Midbrain (tissue), 1 donor: ENCODE results near the gene SSTR1.
"Not testable (repeated sequence)": the region's sequence is repeated elsewhere in the genome, so short reads cannot be mapped to it uniquely, and the experiment has no call there.

ENCODE experiments used
- DNase-seq: peaks from one replicate; lab custom pipeline; 2025; lab: John Stamatoyannopoulos, UW

Gene SSTR1

GRCh38 chr14:38207736-38208617, at the start of gene SSTR1:
SSTR1 (plus strand) TSS chr14:38207904; CDS start chr14:38209390, 1,486 bp downstream.
- DNase-seq, result no peak

DNA sequence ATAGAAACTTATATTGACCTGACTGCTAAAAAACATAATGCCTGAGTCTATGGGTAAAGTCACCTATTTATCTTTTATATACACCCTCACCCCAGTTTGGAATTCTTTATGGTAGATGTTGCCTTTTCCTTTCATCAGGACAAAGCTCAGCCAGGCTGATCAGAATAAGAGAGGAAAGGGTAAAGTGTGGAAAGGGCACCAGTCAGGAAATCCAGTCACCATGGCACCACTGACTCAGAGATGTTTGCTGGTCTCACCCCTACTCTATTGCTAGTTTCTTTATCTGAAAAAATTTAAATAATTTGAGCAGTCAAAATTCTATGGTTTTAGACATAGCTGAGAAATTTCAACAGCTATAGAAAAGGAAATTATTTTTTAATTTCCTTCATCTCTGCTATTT, 49.2 kb upstream of the SSTR1 start:
- DNase-seq, result no peak

DNA sequence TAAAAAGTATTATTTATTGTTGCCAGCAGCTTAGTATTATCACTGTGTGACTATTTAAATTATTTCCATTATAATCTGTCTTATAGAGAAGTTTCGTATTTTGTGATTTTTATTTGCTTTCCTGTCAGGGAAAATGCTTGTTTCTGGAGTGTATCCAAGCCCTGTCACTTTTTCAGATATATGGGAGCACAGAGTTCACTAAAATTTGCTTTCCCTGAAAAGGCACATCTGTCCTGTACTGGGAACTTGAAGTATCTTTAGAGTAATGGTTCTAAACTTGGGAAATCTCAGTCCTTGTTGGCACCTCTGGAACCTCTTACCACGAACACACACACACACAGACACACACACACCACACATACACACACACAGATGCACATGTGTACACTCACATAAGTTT, 39.3 kb upstream of the SSTR1 start:
- no peak for DNase-seq

DNA sequence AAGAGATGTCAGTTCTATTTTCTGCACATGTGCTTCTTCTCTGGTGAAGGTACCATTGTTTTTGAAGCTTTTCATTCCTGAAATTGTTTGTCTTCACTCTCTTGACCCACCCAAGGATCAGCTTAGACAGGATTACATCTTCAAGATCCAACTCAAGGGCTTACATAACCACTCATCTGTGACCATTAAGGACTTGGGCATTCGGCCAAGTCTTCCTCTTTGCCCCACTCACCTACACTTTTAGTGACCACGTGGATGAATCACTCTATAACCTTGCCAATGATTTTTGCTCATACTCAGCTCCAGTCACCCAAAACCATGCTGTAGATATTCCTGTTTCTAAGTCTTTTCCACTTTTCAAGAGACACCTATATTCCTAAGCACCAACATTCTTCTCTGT, 36.5 kb upstream of the SSTR1 start:
- no peak for DNase-seq

- DNase-seq, result no peak
Measured at GRCh38 chr14:38174711-38175110, 33.0 kb upstream of the SSTR1 start.

DNA sequence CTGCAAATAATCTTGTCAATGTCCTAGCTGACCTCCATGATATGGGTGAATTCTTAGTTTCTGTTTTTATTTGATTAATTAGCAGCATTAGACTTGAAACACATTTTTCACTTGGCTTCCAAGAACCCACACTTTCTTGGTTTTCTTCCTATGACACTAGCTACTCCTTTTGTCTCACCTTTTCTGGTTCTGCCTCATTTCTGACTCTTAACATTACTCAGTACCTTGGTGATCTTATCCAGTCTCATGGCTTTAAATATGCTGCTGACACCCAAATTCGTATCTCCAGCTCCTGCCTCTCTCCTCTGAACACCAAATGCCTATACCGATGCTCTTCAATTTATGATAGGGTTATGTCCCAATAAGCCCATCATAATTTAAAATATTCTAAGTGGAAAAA, 32.0 kb upstream of the SSTR1 start:
- no peak for DNase-seq

DNA sequence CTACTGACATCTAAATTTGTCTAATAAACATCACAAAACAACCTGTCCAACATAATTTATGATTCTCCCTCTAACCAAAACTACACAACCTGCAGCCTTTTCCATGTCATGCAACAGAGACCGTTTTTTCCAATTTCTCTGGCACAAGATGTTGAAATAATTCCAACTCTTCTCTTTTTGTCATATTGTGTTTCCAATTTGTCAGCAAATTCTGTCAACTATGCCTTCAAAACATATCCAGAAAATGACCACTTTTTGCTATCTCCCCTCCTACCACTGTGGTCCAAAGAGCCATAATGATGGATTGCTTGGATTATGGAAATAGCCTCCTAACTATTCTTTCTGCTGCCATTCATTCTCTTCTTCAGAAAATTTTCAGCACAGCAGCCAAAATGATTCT, 31.3 kb upstream of the SSTR1 start:
- DNase-seq, result no peak

DNA sequence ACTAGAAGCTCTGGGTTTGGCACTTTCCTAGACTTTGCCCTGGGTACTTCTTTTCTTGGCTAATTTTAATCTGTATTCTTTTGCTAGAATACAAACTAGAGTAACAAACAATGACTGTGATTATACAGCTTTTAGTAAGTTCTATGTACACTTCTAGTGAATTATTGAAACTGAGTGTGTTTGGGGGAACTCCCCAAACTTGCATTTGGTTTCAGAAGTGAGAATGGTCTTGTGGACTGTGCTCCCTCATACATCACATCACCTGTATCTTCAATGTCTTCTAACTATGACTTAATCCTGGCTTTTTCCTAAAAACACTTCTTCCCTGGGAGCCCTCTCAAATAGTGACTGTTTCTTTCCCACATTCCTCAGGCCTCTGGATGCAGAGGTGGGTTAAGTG, 23.6 kb upstream of the SSTR1 start:
- no peak for DNase-seq

- DNase-seq, result no peak
Measured at GRCh38 chr14:38185671-38186070, 22.0 kb upstream of the SSTR1 start.

- no peak for DNase-seq
Measured at GRCh38 chr14:38186216-38186615, 21.5 kb upstream of the SSTR1 start.

DNA sequence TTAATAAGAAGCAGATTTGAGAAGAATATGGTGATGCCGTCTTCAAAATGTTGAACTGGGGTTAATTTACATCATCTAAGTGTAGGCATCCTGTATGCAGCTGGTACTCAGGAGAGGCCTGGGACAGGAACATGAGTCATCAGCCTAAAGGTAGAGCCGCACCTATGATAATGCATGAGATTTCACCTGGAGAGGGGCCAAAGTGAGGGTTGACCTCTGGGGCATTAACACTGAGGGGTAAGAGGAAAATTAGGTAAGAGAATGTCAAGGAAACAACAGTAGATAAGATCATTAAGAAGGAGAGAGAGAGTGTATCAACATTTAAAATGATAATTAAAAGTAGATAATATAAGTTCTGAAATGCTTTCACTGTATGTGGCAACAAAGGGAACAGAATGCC, 20.2 kb upstream of the SSTR1 start:
- no peak for DNase-seq

DNA sequence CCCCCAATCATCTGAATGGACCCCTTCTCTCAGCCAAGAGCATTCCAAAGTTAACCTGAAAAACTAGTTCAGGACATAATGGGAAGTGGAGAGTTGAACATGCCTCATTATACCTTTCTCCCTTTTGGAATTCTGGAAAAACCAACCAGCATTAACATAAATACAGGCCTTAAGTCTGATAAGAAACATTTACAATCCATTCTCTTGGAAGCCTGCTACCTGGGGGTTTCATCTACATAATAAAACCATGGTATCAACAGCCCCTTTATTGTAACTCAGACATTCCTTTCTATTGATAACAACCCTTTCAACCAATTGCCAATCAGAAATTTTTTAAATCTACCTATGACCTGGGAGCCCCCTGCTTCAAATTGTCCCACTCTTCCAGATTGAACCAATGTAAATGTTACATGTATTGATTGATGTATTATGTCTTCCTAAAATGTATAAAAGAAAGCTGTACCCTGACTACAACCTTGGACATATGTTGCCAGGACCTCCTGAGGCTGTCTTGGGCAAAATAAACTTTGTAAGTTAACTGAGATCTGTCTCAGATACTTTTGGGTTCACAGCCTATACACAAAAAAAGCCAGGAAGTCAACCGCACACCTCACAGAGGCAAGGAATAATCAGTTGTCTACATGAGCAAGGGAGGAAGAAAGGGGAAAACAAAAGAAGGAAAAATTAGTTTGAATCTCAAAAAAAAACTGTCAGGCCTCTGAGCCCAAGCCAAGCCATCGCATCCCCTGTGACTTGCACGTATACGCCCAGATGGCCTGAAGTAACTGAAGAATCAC, 17.6 kb upstream of the SSTR1 start:
- no peak for DNase-seq

GRCh38 chr14:38190846-38191245, 16.9 kb upstream of the SSTR1 start:
- DNase-seq, result not testable (repeated sequence)

GRCh38 chr14:38191491-38191890, 16.2 kb upstream of the SSTR1 start:
- not testable (repeated sequence) for DNase-seq

- no peak for DNase-seq
Measured at GRCh38 chr14:38197001-38197783, 10.5 kb upstream of the SSTR1 start.

DNA sequence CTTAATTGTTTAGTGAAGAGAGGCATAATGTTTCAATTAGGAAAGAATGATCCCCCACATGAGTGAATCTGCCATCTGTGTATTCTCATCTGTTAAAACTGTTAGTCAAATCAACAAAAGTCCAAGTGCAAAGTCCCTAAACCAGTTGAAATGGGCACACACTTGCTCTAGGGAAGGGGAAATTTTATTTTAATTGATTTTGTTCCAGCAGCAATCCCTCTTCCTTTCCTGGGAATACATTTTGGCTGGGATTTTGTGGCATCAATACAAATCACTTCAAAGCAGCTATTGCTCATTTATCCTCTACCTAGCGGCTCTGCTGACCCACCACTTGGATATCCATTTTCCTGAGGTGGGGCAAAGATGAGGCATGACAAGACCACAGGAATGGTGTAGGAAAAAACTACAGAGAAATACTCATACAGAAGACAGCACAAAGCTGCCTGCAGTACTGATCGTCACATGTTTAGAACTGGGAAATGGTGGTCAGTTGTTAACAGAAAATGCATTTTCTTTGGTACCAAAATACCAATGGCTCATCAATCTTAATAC, 9.8 kb upstream of the SSTR1 start:
- no peak for DNase-seq

- no peak for DNase-seq
Measured at GRCh38 chr14:38198425-38198824, 9.3 kb upstream of the SSTR1 start.

- no peak for DNase-seq
Measured at GRCh38 chr14:38199076-38199475, 8.6 kb upstream of the SSTR1 start.

GRCh38 chr14:38199739-38200138, 8.0 kb upstream of the SSTR1 start:
- DNase-seq, result no peak

DNA sequence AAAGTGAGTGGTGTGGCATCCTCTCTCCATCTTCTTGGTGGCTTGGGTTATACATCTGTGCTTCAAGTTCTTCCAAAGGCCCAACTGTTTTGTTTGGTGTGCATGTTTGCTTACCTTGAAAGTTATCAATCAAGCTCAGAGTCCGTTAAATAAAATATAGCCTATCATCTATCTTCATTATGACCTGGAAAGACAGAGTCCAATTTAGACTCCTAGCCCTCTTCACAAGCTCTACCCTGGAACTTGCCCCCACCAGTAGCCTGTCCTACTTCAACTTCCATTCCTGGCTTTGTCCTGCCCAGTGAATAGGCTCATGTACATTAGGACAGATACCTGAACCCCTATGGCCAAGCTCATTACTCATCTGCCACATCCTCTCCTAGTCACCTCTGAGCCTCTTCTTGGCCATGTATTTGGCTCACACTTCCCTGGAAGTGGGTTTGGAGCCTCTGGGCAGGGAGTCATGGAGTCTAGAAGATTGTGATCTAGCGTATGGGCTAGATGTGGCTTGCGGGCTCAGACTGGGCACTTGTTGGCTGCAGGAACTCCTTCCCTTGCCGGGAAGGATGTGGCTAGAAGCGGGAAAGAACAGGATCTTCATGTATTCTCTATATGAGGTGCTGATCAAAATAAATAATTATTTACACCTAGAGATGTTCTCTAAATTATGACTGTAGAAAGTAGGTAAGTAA, 6.4 kb upstream of the SSTR1 start:
- no peak for DNase-seq

DNA sequence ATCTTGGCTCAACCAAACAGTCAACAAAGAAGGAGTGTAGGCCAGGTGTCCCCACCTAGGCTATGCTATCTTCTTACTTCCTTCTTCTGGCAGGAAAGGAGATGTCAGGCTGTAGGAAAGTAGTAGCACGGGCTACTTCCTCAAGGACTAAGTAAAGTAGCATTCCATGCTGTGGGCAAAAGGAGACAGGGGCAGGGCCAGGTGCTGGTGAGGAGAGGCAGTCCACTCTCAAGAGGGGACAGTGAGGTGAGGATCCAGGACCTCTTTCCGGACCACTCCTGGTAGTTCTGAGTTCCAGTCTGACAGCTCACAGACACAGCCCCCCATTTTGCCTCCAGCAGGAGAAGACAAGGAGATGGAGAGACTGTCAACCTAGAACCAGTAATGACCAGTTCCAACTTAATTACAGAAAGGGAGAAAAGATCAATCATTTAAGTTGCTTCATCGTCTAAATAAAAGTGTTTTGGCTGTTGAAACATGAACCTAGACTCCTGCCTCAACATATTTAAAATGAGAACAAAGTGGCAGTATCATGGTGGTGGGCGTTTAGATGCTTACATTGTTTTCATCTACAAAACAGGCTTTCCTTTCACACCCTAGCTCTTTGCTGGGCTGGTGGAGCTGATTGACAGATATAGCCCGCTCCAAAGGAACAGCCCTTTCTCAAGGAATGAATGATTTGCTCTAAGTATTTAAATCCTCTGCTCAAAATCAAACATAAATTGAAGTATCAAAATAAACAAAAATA, 5.1 kb upstream of the SSTR1 start:
- no peak for DNase-seq
